VCaP (cell line): Measurements from ENCODE around the gene FAM219B.

Source experiments
- H3K27ac ChIP-seq: fragments of 450-650 bp; 2 replicates; pipeline ENCODE4 v1.5.1; 2017
- CTCF ChIP-seq: fragments of 450-650 bp; conservative IDR thresholded peaks from 2 replicates; pipeline ENCODE4 v1.5.1; 2017; ENCODE audit warnings: mild to moderate bottlenecking, moderate library complexity

Gene FAM219B

GRCh38 chr15:74884428-74885223 lies 22.0 kb downstream of the FAM219B start:
- no peak overlapping the region for H3K27ac ChIP-seq
- TF ChIP-seq CTCF: no peak

- no peak for TF ChIP-seq CTCF
- H3K27ac ChIP-seq: no peak overlapping the region
Observed at GRCh38 chr15:74882528-74882927, 24.1 kb downstream of the FAM219B start.

- no peak for TF ChIP-seq CTCF
- H3K27ac ChIP-seq: no peak overlapping the region
Observed at GRCh38 chr15:74878273-74878672, 28.4 kb downstream of the FAM219B start.

- TF ChIP-seq CTCF: no peak
- peak overlapping the region; percentile 82 for H3K27ac ChIP-seq
Observed at GRCh38 chr15:74873756-74874424, 32.8 kb downstream of the FAM219B start.

GRCh38 chr15:74873036-74873755 lies 33.5 kb downstream of the FAM219B start, which contains the start of gene SCAMP2:
SCAMP2 (minus strand) TSS chr15:74873365; CDS start chr15:74873255, 110 bp downstream.
- TF ChIP-seq CTCF: no peak
- peak within 1 kb of the TSS; percentile 82 for H3K27ac ChIP-seq

- peak overlapping the region; percentile 82 for H3K27ac ChIP-seq
- no peak for TF ChIP-seq CTCF
Observed at GRCh38 chr15:74872702-74873035, 34.0 kb downstream of the FAM219B start.
